DMS79 treated with DMSO at 0.1 percent for 48 hours (cell line): ENCODE results near the gene COL7A1.

Experiments used
- DNase-seq: peaks from one replicate; lab custom pipeline; 2025; lab: John Stamatoyannopoulos, UW

COL7A1 gene

GRCh38 chr3:48591886-48592518, 3.1 kb downstream of the COL7A1 start:
- no peak for DNase-seq

- no peak for DNase-seq
Observed at GRCh38 chr3:48591436-48591835, 3.7 kb downstream of the COL7A1 start.

GRCh38 chr3:48588230-48588629, 6.9 kb downstream of the COL7A1 start:
- DNase-seq = no peak

- no peak for DNase-seq
Observed at GRCh38 chr3:48587686-48588085, 7.4 kb downstream of the COL7A1 start.

GRCh38 chr3:48585411-48585810, 9.7 kb downstream of the COL7A1 start:
- no peak for DNase-seq

DNA sequence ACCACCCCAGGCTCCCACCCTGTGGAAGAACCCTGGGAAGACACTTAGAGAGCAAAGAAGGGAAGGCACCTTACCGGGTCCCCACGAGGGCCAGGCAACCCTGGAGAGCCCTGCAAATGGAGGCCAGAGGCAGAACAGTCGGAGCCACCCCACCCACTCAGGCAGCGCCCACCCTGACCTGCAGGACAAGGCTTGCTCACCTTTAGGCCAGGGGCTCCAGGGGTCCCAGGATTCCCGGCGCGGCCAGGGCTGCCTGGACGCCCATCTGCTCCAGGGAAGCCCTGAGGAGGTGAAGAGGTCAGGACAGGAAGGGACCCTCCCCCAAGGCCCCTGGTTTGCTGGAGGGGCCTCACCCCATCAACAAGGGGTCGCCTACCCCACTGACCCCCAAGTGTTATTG, 10.3 kb downstream of the COL7A1 start:
- DNase-seq = no peak

GRCh38 chr3:48581621-48582481, 13.3 kb downstream of the COL7A1 start:
- DNase-seq = no peak

GRCh38 chr3:48576647-48577046, 18.5 kb downstream of the COL7A1 start:
- DNase-seq = no peak

DNA sequence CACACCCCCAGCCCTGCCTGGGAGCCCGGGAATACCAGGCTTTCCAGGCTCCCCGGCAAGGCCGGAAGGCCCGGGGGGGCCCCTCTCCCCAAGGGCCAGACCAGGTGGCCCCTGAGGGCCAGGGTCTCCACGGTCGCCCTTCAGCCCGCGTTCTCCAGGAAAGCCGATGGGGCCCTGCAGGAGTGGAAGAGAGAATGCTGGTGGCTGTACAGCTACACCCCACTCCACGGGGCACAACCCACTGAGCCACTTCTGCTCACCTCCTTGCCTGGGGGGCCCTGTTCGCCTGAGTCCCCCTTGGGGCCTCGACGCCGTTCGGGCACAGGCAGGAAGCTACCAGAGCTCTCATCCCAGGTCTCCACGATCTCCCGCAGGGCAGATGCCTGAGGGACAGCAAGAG, 19.8 kb downstream of the COL7A1 start:
- no peak for DNase-seq

DNA sequence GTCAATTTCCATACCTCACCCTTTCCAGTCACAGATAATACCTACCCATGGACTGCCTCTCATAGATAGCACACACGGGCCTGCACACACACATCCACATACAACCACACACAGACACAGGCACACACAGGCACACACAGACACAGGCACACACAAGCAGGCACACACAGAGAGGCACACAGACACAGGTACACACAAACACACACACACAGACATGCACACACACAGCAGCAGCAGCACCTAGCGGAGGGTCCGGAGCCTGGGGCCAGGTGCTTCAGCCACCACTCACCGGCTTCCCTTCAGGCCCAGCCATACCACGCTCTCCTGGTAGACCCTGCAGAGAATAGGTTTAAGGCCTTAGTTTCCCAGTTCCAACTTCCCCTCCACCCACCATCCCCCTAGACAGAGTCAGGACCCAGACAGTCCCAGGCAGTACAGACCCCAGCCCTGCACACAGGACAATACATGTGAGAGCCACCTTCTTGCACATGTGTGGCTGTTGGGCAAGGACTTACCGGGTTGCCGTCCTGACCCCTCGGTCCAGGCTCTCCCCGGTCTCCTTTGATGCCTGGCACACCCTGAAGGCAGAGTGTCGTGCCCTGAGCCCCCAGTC, 21.1 kb downstream of the COL7A1 start:
- no peak for DNase-seq

DNA sequence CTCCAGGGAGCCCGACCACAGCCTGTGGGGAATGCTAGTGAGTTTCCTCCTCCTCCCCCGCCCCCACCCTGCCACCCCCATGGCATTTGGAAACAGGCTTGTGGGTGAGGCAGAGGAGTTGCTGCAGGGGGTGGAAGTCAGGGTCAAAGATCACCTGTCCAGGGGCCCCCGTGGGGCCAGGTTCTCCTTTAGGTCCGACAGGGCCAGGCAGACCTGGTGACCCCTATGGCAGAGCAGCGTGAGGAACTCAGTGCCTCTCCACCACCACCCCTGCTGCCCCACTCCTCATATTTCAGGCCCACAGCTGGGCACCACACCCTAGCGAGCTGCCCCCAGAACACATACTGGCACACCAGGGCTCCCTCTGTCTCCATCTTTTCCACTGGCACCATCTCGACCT, 22.6 kb downstream of the COL7A1 start:
- DNase-seq = no peak

DNA sequence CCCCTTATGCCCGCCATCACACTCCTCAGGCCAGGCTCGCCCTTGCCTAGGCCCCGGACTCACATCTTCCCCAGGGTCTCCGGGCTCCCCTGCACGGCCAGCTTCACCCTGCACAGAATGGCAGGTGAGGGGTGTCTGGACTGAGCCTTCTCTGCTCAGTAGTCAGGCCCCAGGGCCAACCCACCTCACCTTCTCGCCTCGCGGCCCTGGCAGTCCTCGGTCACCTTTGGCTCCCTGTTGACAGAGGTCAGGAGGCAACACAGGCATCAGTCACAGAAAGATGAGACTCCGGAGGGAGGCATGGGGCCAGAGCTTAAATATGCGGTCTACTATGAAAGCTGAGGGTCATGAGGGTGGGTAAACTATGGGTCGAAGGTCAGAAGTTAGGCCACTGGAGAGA, 23.2 kb downstream of the COL7A1 start:
- DNase-seq = no peak

GRCh38 chr3:48569808-48570450, 25.2 kb downstream of the COL7A1 start:
- no peak for DNase-seq

DNA sequence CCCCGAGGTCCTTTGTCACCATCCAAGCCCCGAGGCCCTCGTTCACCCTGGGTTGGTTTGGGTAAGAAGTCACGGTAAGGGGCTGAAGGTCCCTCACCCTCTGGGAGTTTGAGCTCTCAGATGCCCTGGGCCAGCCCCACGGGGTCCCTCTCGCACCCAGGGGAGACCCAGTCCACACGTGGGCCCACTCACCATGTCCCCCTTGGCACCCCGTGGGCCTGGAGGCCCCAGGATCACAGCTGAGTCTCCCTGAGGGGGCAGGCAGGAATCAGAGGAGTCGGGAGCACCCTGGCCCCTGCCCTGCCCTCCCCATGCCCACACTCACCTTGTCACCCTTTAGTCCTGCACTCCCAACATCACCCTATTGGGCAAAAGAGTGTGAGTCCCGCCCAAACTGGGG, 25.7 kb downstream of the COL7A1 start:
- no peak for DNase-seq

- DNase-seq = no peak
Observed at GRCh38 chr3:48568476-48568875, 26.7 kb downstream of the COL7A1 start.

DNA sequence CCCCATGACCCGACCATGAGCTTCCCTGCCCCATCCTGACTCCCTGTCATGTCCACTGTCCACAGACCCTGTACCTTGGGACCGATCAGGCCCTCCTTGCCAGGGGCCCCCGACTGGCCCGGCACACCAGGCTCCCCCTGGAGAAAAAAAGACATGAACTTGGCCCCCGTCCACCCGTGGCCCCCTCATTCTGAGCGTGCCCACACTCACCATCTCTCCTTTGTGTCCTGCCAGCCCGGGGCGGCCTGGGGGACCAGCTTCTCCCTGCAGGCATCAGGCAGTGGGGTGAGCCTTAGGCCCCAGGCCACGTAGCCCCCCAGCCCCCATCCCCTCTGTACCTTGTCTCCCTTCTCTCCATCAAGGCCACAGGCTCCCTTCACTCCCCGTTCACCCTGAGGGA, 27.6 kb downstream of the COL7A1 start:
- DNase-seq = no peak

DNA sequence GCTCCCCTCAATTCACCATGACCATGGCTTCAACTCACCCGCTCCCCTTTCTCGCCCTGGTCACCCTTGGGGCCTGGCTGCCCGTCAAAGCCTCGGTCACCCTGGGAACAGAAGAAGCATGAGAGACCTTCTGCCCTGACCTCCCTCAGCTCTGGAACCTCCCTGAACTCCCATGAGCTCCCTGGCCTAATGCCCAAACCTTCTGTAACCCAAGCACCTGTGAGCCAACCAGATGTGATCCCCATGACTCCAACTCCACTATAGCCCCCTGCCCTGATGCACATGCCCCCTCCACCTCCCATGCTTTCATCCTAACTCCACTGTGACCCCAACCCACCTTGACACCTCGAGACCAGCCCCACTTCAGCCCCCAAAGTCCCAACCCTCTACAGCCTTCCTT, 28.0 kb downstream of the COL7A1 start:
- DNase-seq = no peak

- DNase-seq = no peak
Observed at GRCh38 chr3:48566401-48566760, 28.7 kb downstream of the COL7A1 start.

DNA sequence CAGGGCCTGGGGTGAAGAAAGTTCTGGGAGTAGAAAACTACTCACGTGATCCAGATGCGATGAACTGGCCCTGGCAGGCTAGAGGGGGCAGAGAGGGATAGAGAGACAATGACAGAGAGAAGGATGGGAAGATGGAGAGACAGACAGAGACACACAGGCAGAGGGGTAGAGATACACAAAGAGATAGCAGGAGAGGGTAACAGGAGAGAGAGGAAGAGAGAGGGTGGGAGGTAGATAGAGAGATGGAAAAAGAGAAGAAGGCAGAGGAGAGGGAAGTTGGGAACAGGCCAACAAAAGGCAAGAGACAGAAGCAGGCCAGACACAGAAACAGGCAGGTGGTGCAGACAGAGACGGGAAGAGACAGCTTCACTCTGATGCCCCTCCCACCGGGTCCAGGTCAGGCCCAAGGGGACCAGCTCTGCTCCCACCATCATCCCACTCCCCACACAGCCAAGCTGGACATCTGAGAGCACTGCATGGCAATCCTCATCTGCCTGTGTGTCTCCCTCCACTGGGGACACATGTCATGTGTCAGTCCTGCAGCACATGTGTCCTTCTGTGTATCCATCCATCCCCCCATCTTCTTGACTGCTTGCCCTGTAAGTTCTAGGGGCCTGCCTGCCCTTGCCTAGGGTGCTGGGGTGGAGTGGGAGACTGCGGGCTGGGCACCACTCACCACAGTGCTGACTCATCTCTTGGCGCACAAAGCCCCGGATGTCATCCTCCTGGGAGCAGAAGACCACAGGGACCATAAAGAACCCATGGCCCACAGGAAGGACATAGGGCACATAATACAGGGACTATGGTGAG, 29.3 kb downstream of the COL7A1 start:
- no peak for DNase-seq

DNA sequence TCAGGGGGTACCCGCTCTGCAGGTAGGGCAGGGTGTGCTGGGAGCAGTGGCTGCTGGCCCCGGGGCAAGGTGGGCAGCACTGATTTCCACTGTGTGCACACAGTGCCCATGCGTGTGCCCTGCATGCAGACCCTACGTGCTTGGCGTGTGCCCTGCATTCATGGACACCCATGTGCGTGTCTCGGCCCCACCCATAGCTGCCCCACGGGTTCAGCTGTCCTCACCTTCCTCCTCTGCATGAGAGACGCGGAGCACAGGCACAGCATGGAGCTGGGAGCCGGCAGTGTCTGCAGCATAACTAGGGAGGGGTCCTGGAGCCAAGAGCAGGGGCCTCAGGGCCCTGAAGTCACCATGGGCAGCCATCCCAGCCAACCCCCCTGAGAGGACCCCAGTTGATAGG, 29.9 kb downstream of the COL7A1 start:
- no peak for DNase-seq

DNA sequence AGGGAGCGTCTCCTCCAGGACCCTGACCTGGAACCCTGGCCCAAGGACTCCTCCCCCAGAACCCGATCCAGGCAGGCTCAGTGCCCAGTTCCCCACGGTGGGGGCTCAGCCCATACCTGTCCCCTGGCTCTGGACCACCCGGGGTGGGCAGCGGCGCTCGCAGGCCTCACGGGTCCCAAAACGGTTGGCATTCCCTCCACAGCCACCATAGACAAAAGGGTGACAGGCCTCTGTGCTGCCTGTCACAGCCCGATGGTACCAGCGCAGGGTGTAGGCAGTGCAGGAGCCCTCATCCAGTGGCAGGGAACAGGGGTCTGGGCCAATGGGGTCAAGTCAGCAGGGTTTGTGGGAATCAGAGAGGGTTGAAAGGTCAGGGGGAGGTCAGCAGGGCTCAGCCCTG, 30.5 kb downstream of the COL7A1 start:
- DNase-seq = no peak

DNA sequence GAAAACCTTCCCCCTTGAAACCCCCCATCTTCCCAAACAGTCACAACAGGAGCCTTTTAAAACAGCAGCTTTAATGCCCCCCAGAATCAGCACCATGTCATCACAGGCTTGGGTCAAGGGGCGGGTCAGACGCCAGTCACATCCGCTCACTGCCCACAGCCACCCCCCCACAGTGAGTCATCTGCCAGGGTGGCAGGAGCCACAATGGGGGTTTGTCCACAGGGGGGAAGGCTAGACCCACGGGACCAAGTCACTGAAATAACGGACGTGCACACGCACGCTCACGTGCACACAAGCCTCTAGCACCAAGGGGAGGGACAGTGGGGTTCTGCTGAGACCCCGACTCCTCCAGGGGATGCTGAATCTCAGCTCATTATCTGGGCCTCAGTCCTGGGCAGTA, 31.1 kb downstream of the COL7A1 start:
- no peak for DNase-seq
